Mesenchymal stem cell (in vitro differentiated cells and primary cell): ENCODE measurements around the gene OR4S1. TPM values are rescaled to one million over a fixed set of nuclear protein-coding genes. Genes with fewer than 3 reads are reported as not detected.

Source experiments
- DNase-seq: peaks from one replicate; pipeline ENCODE4 v3.0.0-alpha.2; 2013
- H2AFZ ChIP-seq: one replicate; pipeline ENCODE4 v1.6.1; 2013; ENCODE audit warnings: low read depth, mild to moderate bottlenecking, control low read depth, inconsistent platforms, low read length, moderate library complexity
- H2AK5ac ChIP-seq: 2 replicates; pipeline ENCODE4 v1.6.1; 2013; ENCODE audit warnings: low read length, moderate library complexity, mild to moderate bottlenecking, inconsistent platforms; ENCODE audit not compliant: severe bottlenecking
- H2BK120ac ChIP-seq: one replicate; pipeline ENCODE4 v1.6.1; 2013; ENCODE audit warnings: low read depth, mild to moderate bottlenecking, inconsistent platforms, low read length, moderate library complexity
- H2BK12ac ChIP-seq, 2 experiments: one replicate each; pipeline ENCODE4 v1.6.1; 2013; ENCODE audit warnings: inconsistent platforms in 2 of 2, low read length in 2 of 2, mild to moderate bottlenecking in 2 of 2, moderate library complexity in 2 of 2, control low read depth in 1 of 2
- H2BK15ac ChIP-seq: one replicate; pipeline ENCODE4 v1.6.1; 2013; ENCODE audit warnings: mild to moderate bottlenecking, low read depth, inconsistent platforms; ENCODE audit not compliant: poor library complexity, severe bottlenecking
- H2BK5ac ChIP-seq: 2 replicates; pipeline ENCODE4 v1.6.1; 2013; ENCODE audit warnings: low read depth, mild to moderate bottlenecking, low read length, control low read depth, inconsistent platforms; ENCODE audit not compliant: poor library complexity, severe bottlenecking
- H3K14ac ChIP-seq, 2 experiments: one replicate each; pipeline ENCODE4 v1.6.1; 2013; ENCODE audit warnings: inconsistent platforms in 2 of 2, low read length in 2 of 2, control low read depth in 1 of 2, mild to moderate bottlenecking in 1 of 2, moderate library complexity in 1 of 2
- H3K18ac ChIP-seq, 2 experiments: one replicate each; pipeline ENCODE4 v1.6.1; 2013; ENCODE audit warnings: inconsistent platforms in 2 of 2, low read length in 2 of 2, control low read depth in 1 of 2, low read depth in 1 of 2, mild to moderate bottlenecking in 1 of 2
- H3K23ac ChIP-seq, 2 experiments: one replicate each; pipeline ENCODE4 v1.6.1; 2013; ENCODE audit warnings: inconsistent platforms in 2 of 2, low read length in 2 of 2, mild to moderate bottlenecking in 2 of 2, moderate library complexity in 2 of 2, control low read depth in 1 of 2
- H3K27ac ChIP-seq: 2 replicates; pipeline ENCODE4 v1.5.1; 2013; ENCODE audit warnings: mild to moderate bottlenecking, moderate library complexity, low read length, control low read depth, inconsistent platforms; ENCODE audit not compliant: poor library complexity, severe bottlenecking
- H3K27me3 ChIP-seq, 2 experiments: 2 replicates each; pipeline versions ENCODE4 v1.6.1 to v1.7.0; 2013; ENCODE audit warnings: low read length in 2 of 2, mild to moderate bottlenecking in 2 of 2, moderate library complexity in 2 of 2, control low read depth in 1 of 2, inconsistent platforms in 1 of 2; ENCODE audit not compliant: control insufficient read depth in 1 of 2, insufficient read depth in 1 of 2
- H3K36me3 ChIP-seq, 2 experiments: 2 replicates each; pipeline versions ENCODE4 v1.6.1 to v1.7.0; 2013; ENCODE audit warnings: low read length in 2 of 2, control low read depth in 1 of 2, inconsistent platforms in 1 of 2, low read depth in 1 of 2, mild to moderate bottlenecking in 1 of 2; ENCODE audit not compliant: insufficient read depth in 2 of 2, control insufficient read depth in 1 of 2
- H3K4ac ChIP-seq, 2 experiments: one replicate each; pipeline ENCODE4 v1.6.1; 2013; ENCODE audit warnings: inconsistent platforms in 2 of 2, low read length in 2 of 2, mild to moderate bottlenecking in 2 of 2, moderate library complexity in 2 of 2, control low read depth in 1 of 2, low read depth in 1 of 2
- H3K4me1 ChIP-seq: 2 replicates; pipeline ENCODE4 v1.6.1; 2013; ENCODE audit warnings: low read depth, low read length, control low read depth; ENCODE audit not compliant: control insufficient read depth, insufficient read depth
- H3K4me2 ChIP-seq: 2 replicates; pipeline ENCODE4 v1.6.1; 2013; ENCODE audit warnings: low read length, mild to moderate bottlenecking, inconsistent platforms; ENCODE audit not compliant: poor library complexity, severe bottlenecking
- H3K4me3 ChIP-seq, 2 experiments: 2 replicates each; pipeline versions ENCODE4 v1.5.1 to v1.7.0; 2013; ENCODE audit warnings: low read length in 2 of 2, mild to moderate bottlenecking in 2 of 2, control low read depth in 1 of 2, low read depth in 1 of 2; ENCODE audit not compliant: insufficient read depth in 1 of 2
- H3K79me1 ChIP-seq: replicated peaks from 2 replicates; pipeline ENCODE4 v1.6.1; 2013; ENCODE audit warnings: mild to moderate bottlenecking, control low read depth, low read length, inconsistent platforms; ENCODE audit not compliant: poor library complexity, severe bottlenecking
- H3K9ac ChIP-seq: 2 replicates; pipeline ENCODE4 v1.7.0; 2013; ENCODE audit warnings: mild to moderate bottlenecking, low read length, moderate library complexity
- H3K9me3 ChIP-seq: 2 replicates; pipeline ENCODE4 v1.7.0; 2013; ENCODE audit warnings: mild to moderate bottlenecking, low read length; ENCODE audit not compliant: control insufficient read depth
- H4K8ac ChIP-seq: one replicate; pipeline ENCODE4 v1.6.1; 2013; ENCODE audit warnings: inconsistent platforms, mild to moderate bottlenecking, low read length, moderate library complexity
- H4K91ac ChIP-seq: one replicate; pipeline ENCODE4 v1.6.1; 2013; ENCODE audit warnings: mild to moderate bottlenecking, low read length, inconsistent platforms
- WGBS: methylation state at CpG from one replicate; pipeline ENCODE4 v1.1.7; 2013; ENCODE audit warnings: mixed read lengths; 5-methylcytosine and 5-hydroxymethylcytosine counted together
- polyA plus RNA-seq, 2 experiments: library from polyadenylated mRNA; stranded (reverse); fragments of 200-250 nt; gene quantifications; one replicate each; pipeline ENCODE4 v1.2.3, GENCODE V29; 2013

The OR4S1 gene, protein sequence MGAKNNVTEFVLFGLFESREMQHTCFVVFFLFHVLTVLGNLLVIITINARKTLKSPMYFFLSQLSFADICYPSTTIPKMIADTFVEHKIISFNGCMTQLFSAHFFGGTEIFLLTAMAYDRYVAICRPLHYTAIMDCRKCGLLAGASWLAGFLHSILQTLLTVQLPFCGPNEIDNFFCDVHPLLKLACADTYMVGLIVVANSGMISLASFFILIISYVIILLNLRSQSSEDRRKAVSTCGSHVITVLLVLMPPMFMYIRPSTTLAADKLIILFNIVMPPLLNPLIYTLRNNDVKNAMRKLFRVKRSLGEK
- not detected for polyA plus RNA-seq (2013, experiment 1 of 2)
- not detected for polyA plus RNA-seq (2013, experiment 2 of 2)

DNA sequence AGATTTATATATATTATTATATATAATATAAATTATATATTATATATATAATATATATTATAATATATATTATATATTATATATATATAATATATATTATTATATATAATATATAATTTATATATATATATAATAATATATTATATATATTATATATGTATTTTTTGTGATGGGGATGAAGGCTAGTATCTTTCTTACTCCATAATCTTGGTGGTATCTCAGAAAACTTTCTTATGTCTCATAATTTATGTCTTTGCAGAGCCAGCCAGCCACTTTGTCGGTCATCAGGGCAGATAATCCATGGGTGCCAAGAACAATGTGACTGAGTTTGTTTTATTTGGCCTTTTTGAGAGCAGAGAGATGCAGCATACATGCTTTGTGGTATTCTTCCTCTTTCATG lies at the start of gene OR4S1:
Gene OR4S1 (plus strand): TSS at position 301 of the 400 bp plus-strand sequence. CDS start 0 bp downstream, at position 301.
- no peak within 1 kb of the TSS for H3K4ac ChIP-seq
- no peak within 1 kb of the TSS for H3K9ac ChIP-seq
- H3K14ac ChIP-seq: no peak within 1 kb of the TSS
- H2AK5ac ChIP-seq: no peak within 1 kb of the TSS
- H4K8ac ChIP-seq: no peak within 1 kb of the TSS
- H2BK120ac ChIP-seq: no peak within 1 kb of the TSS
- H3K4me2 ChIP-seq: no peak within 1 kb of the TSS
- H3K9me3 ChIP-seq: no peaks in the 10 kb centered on the region
- H3K36me3 ChIP-seq: no peaks in the 10 kb centered on the region
- no peak within 1 kb of the TSS for H2AFZ ChIP-seq
- no peak for DNase-seq
- H4K91ac ChIP-seq: no peak within 1 kb of the TSS
- no peak within 1 kb of the TSS for H3K18ac ChIP-seq
- WGBS: 25% methylated on average over 1 of the region's 1 CpG
- no peaks in the 10 kb centered on the region for H3K4me1 ChIP-seq
- no peaks in the 10 kb centered on the region for H3K79me1 ChIP-seq
- no peak within 1 kb of the TSS for H2BK15ac ChIP-seq
- H3K27ac ChIP-seq: no peak within 1 kb of the TSS
- no peak within 1 kb of the TSS for H3K4me3 ChIP-seq
- no peak within 1 kb of the TSS for H2BK12ac ChIP-seq
- no peaks in the 10 kb centered on the region for H3K27me3 ChIP-seq
- no peak within 1 kb of the TSS for H3K23ac ChIP-seq
- H2BK5ac ChIP-seq: no peak within 1 kb of the TSS

DNA sequence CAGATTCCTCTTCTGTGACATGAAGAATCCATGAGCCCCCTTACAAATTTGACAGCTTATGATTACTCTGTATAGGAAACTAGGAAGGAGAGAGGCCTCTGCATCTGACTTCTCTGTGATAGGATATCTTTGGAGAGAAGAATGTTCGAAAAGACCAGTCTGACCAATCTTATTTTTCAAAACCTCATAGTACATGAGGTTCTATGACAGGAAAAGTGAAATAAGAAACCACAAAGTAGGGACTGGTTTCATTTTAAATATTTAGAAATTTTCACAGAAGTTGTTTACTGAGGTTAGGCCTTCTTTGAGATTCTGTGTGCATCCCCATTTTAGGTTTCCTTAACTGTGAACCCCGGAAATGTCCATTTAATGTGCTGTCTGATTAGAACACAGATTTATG lies 44.4 kb upstream of the OR4S1 start:
- H3K36me3 ChIP-seq: no peaks in the 10 kb centered on the region
- WGBS: 50% methylated on average over 1 of the region's 2 CpGs
- no peak overlapping the region for H3K4me2 ChIP-seq
- no peak for DNase-seq
- no peak overlapping the region for H3K9ac ChIP-seq
- no peak overlapping the region for H2BK15ac ChIP-seq
- H3K14ac ChIP-seq: no peak overlapping the region
- no peak overlapping the region for H2BK12ac ChIP-seq
- no peak overlapping the region for H2AK5ac ChIP-seq
- no peaks in the 10 kb centered on the region for H3K79me1 ChIP-seq
- H2BK5ac ChIP-seq: no peak overlapping the region
- H3K27me3 ChIP-seq: no peaks in the 10 kb centered on the region
- H3K27ac ChIP-seq: no peak overlapping the region
- H3K4me1 ChIP-seq: no peaks in the 10 kb centered on the region
- peaks cover 3% of the 10 kb centered on the region for H3K9me3 ChIP-seq
- H4K8ac ChIP-seq: no peak overlapping the region
- no peak overlapping the region for H3K23ac ChIP-seq
- no peak overlapping the region for H4K91ac ChIP-seq
- H2AFZ ChIP-seq: no peak overlapping the region
- no peak overlapping the region for H3K4me3 ChIP-seq
- no peak overlapping the region for H2BK120ac ChIP-seq
- no peak overlapping the region for H3K18ac ChIP-seq
- H3K4ac ChIP-seq: no peak overlapping the region

DNA sequence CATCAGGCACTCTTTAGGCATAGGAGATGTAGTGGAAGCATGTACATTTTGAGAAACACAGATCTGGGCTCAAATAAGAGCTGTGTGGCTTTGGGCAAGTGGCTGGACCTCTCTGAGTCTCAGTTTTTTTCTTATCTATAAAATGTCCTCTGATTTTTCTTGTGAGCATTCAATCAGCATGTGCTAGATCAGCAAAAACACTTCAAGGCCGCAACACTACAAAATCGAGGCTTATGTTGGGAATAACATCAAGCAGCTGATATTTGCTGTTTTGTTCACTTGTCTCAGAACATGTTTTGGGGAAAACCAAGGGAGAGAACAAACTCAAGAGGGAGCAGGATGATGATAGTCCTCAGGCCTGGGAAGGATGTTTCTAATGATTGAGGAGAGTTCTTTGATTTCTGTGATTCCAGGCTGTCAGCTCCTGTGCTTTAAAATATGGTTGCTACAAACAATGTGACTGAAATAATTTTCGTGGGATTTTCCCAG lies 42.6 kb upstream of the OR4S1 start, which contains the start of gene OR4X1:
Gene OR4X1 (plus strand): TSS at position 439 of the 489 bp plus-strand sequence. CDS start 0 bp downstream, at position 439.
- Histone ChIP-seq H2BK15ac (no peak within 1 kb of the TSS), H2AFZ (no peak within 1 kb of the TSS), H4K91ac (no peak within 1 kb of the TSS), H3K27me3 (no peaks in the 10 kb centered on the region), H3K9me3 (no peaks in the 10 kb centered on the region), H4K8ac (no peak within 1 kb of the TSS), H3K14ac (no peak within 1 kb of the TSS), H3K4me3 (no peak within 1 kb of the TSS), H3K4me2 (no peak within 1 kb of the TSS), H3K36me3 (no peaks in the 10 kb centered on the region), H3K79me1 (no peaks in the 10 kb centered on the region), H3K23ac (no peak within 1 kb of the TSS), H2BK5ac (no peak within 1 kb of the TSS), H2AK5ac (no peak within 1 kb of the TSS), H3K9ac (no peak within 1 kb of the TSS), H3K27ac (no peak within 1 kb of the TSS), H2BK120ac (no peak within 1 kb of the TSS), H3K4me1 (no peaks in the 10 kb centered on the region), H3K4ac (no peak within 1 kb of the TSS), H3K18ac (no peak within 1 kb of the TSS), H2BK12ac (no peak within 1 kb of the TSS)
- WGBS: 33% methylated on average over 2 of the region's 3 CpGs
- DNase-seq: no peak

DNA sequence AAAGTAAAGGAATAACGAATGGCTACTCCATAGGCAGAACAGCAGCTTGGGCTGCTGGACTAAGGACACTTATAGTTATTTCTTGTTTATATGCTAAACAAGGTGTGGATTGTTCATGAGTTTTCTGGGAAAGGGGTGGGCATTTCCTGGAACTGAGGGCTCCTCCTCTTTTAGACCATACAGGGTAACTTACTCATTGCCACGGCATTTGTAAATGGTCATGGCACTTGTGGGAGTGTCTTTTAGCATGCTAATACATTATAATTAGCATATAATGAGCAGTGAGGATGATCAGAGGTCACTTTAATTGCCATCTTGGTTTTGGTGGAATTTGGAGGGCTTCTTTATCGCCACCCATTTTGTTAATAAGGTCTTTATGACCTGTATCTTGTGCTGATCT lies 35.4 kb upstream of the OR4S1 start:
- 63% methylated on average over 2 of the region's 3 CpGs for WGBS
- H2BK120ac ChIP-seq: no peak overlapping the region
- H3K23ac ChIP-seq: no peak overlapping the region
- H4K91ac ChIP-seq: no peak overlapping the region
- H2BK5ac ChIP-seq: no peak overlapping the region
- no peaks in the 10 kb centered on the region for H3K36me3 ChIP-seq
- H3K27ac ChIP-seq: no peak overlapping the region
- no peak overlapping the region for H3K4me2 ChIP-seq
- H3K4me1 ChIP-seq: no peaks in the 10 kb centered on the region
- no peak overlapping the region for H2BK15ac ChIP-seq
- H3K9me3 ChIP-seq: no peaks in the 10 kb centered on the region
- no peak overlapping the region for H2AFZ ChIP-seq
- H4K8ac ChIP-seq: no peak overlapping the region
- DNase-seq: no peak
- H3K79me1 ChIP-seq: no peaks in the 10 kb centered on the region
- no peak overlapping the region for H3K18ac ChIP-seq
- no peak overlapping the region for H3K14ac ChIP-seq
- H3K27me3 ChIP-seq: no peaks in the 10 kb centered on the region
- H3K4me3 ChIP-seq: no peak overlapping the region
- H2BK12ac ChIP-seq: no peak overlapping the region
- no peak overlapping the region for H3K9ac ChIP-seq
- H2AK5ac ChIP-seq: no peak overlapping the region
- no peak overlapping the region for H3K4ac ChIP-seq
